Measurements from ENCODE around the gene HADH. TPM values are rescaled to one million over a fixed set of nuclear protein-coding genes. Genes with fewer than 3 reads are reported as not detected.
A peak's percentile ranks its signal among the peaks of the same experiment; 100 is the strongest.

HADH gene
- total and polyA plus RNA-seq, 2 donors from 2014 or later = 31.4 to 126 TPM

- intact Hi-C loops (cut with DNase I) = no loop called here
- no peak overlapping the region for H3K9ac ChIP-seq (ENCODE audit: low read length in 3 of 3)
- peaks cover 0 to 13% (median 5%) of the 10 kb centered on the region in 3 donors for H3K4me1 ChIP-seq (ENCODE audit: control insufficient read depth in 2 of 3, insufficient read depth in 2 of 3, low read depth in 1 of 3, low read length in 3 of 3)
- H3K9me3 ChIP-seq (ENCODE audit: control insufficient read depth in 2 of 3, insufficient read depth in 1 of 3, low read length in 3 of 3) = no peaks in the 10 kb centered on the region
- H3K27ac ChIP-seq (ENCODE audit: low read depth in 2 of 2, low read length in 2 of 2) = no peak overlapping the region
- no peaks in the 10 kb centered on the region for H3K36me3 ChIP-seq (ENCODE audit: control insufficient read depth in 2 of 3, insufficient read depth in 3 of 3, low read length in 3 of 3)
- H3K4me3 ChIP-seq (ENCODE audit: low read length in 3 of 3) = peak overlapping the region in 1 of 3 donors; percentile 79
- FAIRE-seq (no peak), DNase-seq (peak in 1 of 5 donors; percentile 6)
- TF ChIP-seq, protein P1, sequence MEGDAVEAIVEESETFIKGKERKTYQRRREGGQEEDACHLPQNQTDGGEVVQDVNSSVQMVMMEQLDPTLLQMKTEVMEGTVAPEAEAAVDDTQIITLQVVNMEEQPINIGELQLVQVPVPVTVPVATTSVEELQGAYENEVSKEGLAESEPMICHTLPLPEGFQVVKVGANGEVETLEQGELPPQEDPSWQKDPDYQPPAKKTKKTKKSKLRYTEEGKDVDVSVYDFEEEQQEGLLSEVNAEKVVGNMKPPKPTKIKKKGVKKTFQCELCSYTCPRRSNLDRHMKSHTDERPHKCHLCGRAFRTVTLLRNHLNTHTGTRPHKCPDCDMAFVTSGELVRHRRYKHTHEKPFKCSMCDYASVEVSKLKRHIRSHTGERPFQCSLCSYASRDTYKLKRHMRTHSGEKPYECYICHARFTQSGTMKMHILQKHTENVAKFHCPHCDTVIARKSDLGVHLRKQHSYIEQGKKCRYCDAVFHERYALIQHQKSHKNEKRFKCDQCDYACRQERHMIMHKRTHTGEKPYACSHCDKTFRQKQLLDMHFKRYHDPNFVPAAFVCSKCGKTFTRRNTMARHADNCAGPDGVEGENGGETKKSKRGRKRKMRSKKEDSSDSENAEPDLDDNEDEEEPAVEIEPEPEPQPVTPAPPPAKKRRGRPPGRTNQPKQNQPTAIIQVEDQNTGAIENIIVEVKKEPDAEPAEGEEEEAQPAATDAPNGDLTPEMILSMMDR (IDR thresholded peaks at IDR 0.05; ENCODE audit: borderline replicate concordance, extremely low read depth, insufficient read depth) = no peak
- H3K27me3 ChIP-seq (ENCODE audit: control insufficient read depth, insufficient read depth, low read length) = no peaks in the 10 kb centered on the region
Observed at GRCh38 chr4:107988763-107989035, 990 bp upstream of the HADH start.

DNA sequence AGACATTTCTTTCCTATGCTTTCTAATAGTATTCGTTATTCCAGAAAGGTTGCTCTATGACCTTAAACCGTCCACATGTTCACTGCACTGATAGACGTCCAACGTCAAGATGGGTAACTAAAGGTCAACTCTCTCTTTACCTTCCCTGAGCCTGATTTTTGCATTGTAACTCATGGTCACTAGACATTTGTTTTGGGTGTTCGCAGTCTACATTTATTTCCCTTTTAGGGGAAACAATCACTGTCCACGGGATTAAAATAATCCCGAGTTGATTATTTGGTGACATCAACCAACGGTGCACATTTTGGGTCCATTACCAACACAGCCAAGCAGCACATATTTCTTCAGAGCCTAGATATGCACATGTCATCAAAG, 540 bp upstream of the HADH start:
- Histone ChIP-seq H3K36me3 (ENCODE audit: control insufficient read depth in 2 of 3, insufficient read depth in 3 of 3, low read length in 3 of 3) (no peaks in the 10 kb centered on the region), H3K27me3 (ENCODE audit: control insufficient read depth, insufficient read depth, low read length) (no peaks in the 10 kb centered on the region), H3K4me1 (ENCODE audit: control insufficient read depth in 2 of 3, insufficient read depth in 2 of 3, low read depth in 1 of 3, low read length in 3 of 3) (peaks cover 0 to 13% (median 5%) of the 10 kb centered on the region in 3 donors), H3K9me3 (ENCODE audit: control insufficient read depth in 2 of 3, insufficient read depth in 1 of 3, low read length in 3 of 3) (no peaks in the 10 kb centered on the region), H3K27ac (ENCODE audit: low read depth in 2 of 2, low read length in 2 of 2) (peak overlapping the region; percentile 57 to 91), H3K9ac (ENCODE audit: low read length in 3 of 3) (peak overlapping the region; percentile 68 to 81 (median 77)), H3K4me3 (ENCODE audit: low read length in 3 of 3) (peak overlapping the region; percentile 79 to 91 (median 84))
- FAIRE-seq = no peak
- DNase-seq = peak in 2 of 5 donors; percentile 10 to 27
- TF ChIP-seq, protein P1 (IDR thresholded peaks at IDR 0.05; ENCODE audit: borderline replicate concordance, extremely low read depth, insufficient read depth) = no peak
- intact Hi-C loops (cut with DNase I) = no loop called here

DNA sequence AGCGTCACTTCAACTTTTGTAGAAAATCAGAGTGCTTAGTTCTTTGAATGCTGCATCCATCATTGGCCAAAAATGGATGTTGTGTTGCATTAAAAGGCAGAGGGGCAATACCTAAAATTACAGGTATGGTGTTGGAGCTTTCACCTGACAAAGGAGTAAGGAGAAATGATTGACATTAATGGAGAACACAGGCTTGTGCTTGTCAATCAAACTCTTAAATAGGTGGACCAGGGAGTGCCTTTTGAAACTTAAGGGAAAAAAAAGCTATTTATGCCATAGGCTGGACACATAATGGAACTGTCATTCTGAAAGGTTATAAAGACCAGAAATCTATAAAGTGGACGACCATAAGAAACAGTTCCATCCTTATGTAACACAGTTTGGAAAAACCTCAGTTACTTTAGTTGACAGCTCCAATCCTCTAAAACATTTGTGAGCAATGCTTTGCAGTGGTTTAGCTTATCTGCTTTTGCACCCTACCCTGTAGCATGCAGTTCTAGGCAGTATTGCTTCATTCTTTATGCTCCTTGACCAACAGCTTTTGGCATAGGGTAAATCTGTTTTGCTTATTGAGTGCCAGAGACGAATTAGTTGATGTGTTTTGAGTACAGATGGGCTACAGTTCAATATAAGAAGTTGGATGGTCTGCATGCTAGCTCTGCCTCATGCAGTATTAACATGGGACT, 2.4 kb downstream of the HADH start:
- intact Hi-C loops (cut with DNase I) = no loop called here
- no peaks in the 10 kb centered on the region for H3K9me3 ChIP-seq (ENCODE audit: control insufficient read depth in 2 of 3, insufficient read depth in 1 of 3, low read length in 3 of 3)
- peak overlapping the region in 1 of 3 donors; percentile 9 for H3K4me3 ChIP-seq (ENCODE audit: low read length in 3 of 3)
- FAIRE-seq (no peak), DNase-seq (no peak)
- no peak overlapping the region for H3K27ac ChIP-seq (ENCODE audit: low read depth in 2 of 2, low read length in 2 of 2)
- no peaks in the 10 kb centered on the region for H3K27me3 ChIP-seq (ENCODE audit: control insufficient read depth, insufficient read depth, low read length)
- no peak overlapping the region for H3K9ac ChIP-seq (ENCODE audit: low read length in 3 of 3)
- TF ChIP-seq, protein P1 (IDR thresholded peaks at IDR 0.05; ENCODE audit: borderline replicate concordance, extremely low read depth, insufficient read depth) = no peak
- H3K36me3 ChIP-seq (ENCODE audit: control insufficient read depth in 2 of 3, insufficient read depth in 3 of 3, low read length in 3 of 3) = no peaks in the 10 kb centered on the region
- peaks cover 0 to 13% (median 5%) of the 10 kb centered on the region in 3 donors for H3K4me1 ChIP-seq (ENCODE audit: control insufficient read depth in 2 of 3, insufficient read depth in 2 of 3, low read depth in 1 of 3, low read length in 3 of 3)

GRCh38 chr4:107993969-107994368, 4.3 kb downstream of the HADH start:
- Histone ChIP-seq H3K4me3 (ENCODE audit: low read length in 3 of 3) (no peak overlapping the region), H3K27me3 (ENCODE audit: control insufficient read depth, insufficient read depth, low read length) (no peaks in the 10 kb centered on the region), H3K36me3 (ENCODE audit: control insufficient read depth in 2 of 3, insufficient read depth in 3 of 3, low read length in 3 of 3) (no peaks in the 10 kb centered on the region), H3K27ac (ENCODE audit: low read depth in 2 of 2, low read length in 2 of 2) (no peak overlapping the region), H3K9ac (ENCODE audit: low read length in 3 of 3) (no peak overlapping the region), H3K4me1 (ENCODE audit: control insufficient read depth in 2 of 3, insufficient read depth in 2 of 3, low read depth in 1 of 3, low read length in 3 of 3) (peaks cover 0 to 11% (median 7%) of the 10 kb centered on the region in 3 donors), H3K9me3 (ENCODE audit: control insufficient read depth in 2 of 3, insufficient read depth in 1 of 3, low read length in 3 of 3) (no peaks in the 10 kb centered on the region)
- intact Hi-C loops (cut with DNase I) = no loop called here
- DNase-seq (no peak), FAIRE-seq (no peak)
- TF ChIP-seq, protein P1 (IDR thresholded peaks at IDR 0.05; ENCODE audit: borderline replicate concordance, extremely low read depth, insufficient read depth) = no peak
